Measurements from ENCODE around the gene FAM24B. TPM values are rescaled to one million over a fixed set of nuclear protein-coding genes. Genes with fewer than 3 reads are reported as not detected.
A peak's percentile ranks its signal among the peaks of the same experiment; 100 is the strongest.

The FAM24B gene
- total and polyA plus RNA-seq, 5 donors from 2014 or later: 5.5 to 17.2 (median 10.6) TPM

DNA sequence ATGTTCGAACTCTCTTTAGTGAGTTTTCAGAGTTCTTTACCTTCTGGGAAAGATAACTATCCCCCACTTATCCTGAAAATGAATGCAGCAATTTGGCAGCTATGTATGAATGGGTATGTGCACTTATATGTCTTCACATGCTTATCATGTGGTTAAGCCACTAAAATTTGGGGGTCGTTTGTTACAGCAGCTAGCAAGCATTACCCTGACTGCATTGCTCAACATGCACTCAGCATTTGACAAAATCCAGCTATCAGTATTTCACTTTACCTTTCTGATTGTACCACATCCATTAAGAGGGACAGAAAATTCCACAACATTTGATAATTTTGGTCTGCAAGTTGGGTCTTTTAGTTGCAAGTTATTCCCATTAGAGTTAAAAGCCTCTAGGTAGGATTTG is 43.5 kb downstream of the FAM24B start:
- H3K27ac Mint-ChIP-seq: no peak overlapping the region
- no peak overlapping the region for H3K4me3 Mint-ChIP-seq
- Histone ChIP-seq H3K9me3 (ENCODE audit: control insufficient read depth in 2 of 2, low read length in 2 of 2) (no peaks in the 10 kb centered on the region), H3K4me1 (ENCODE audit: control insufficient read depth, insufficient read depth, low read length, poor library complexity, severe bottlenecking) (no peaks in the 10 kb centered on the region), H3K27me3 (ENCODE audit: control insufficient read depth, insufficient read depth, low read length) (no peaks in the 10 kb centered on the region), H3K36me3 (ENCODE audit: control insufficient read depth, insufficient read depth, low read length) (peaks cover 34% of the 10 kb centered on the region), H3K4me3 (ENCODE audit: low read depth, low read length) (no peak overlapping the region), H3K27ac (ENCODE audit: insufficient read depth, low read length, poor library complexity, severe bottlenecking) (no peak overlapping the region)
- peaks cover 52% of the 10 kb centered on the region for H3K36me3 Mint-ChIP-seq
- peaks cover 0 to 4% (median 0%) of the 10 kb centered on the region in 7 donors for H3K9me3 Mint-ChIP-seq
- ATAC-seq (ENCODE audit: low read depth in 2 of 2) (no peak), DNase-seq (no peak)
- H3K4me1 Mint-ChIP-seq: no peaks in the 10 kb centered on the region
- H3K27me3 Mint-ChIP-seq: no peaks in the 10 kb centered on the region

DNA sequence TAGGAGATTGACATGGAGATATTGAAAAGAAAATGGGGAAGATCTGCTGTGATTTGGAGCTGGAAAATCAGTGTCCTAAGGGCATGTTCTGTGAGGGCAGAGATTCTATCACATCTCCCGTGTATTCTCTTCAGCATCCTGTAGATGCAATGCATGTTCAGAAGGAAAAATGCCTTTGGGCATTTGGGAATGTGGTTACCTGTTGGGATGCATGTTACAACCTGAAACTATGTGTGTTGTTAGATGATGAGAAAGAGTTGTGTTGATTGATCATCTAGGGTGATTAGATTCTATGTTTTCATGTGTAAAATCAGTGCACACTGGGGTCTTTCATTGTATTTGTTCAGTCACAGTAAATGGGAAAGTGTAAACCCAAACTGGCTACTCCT is 48.4 kb downstream of the FAM24B start:
- no peak overlapping the region for H3K27ac Mint-ChIP-seq
- Histone ChIP-seq H3K9me3 (ENCODE audit: control insufficient read depth in 2 of 2, low read length in 2 of 2) (no peaks in the 10 kb centered on the region), H3K36me3 (ENCODE audit: control insufficient read depth, insufficient read depth, low read length) (peaks cover 19% of the 10 kb centered on the region), H3K27ac (ENCODE audit: insufficient read depth, low read length, poor library complexity, severe bottlenecking) (no peak overlapping the region), H3K4me1 (ENCODE audit: control insufficient read depth, insufficient read depth, low read length, poor library complexity, severe bottlenecking) (no peaks in the 10 kb centered on the region), H3K4me3 (ENCODE audit: low read depth, low read length) (no peak overlapping the region), H3K27me3 (ENCODE audit: control insufficient read depth, insufficient read depth, low read length) (peaks cover under 1% of the 10 kb centered on the region)
- no peak for ATAC-seq (ENCODE audit: low read depth in 2 of 2)
- peaks cover 0 to 6% (median 0%) of the 10 kb centered on the region in 7 donors for H3K9me3 Mint-ChIP-seq
- peaks cover 10% of the 10 kb centered on the region for H3K27me3 Mint-ChIP-seq
- DNase-seq: no peak
- no peak overlapping the region for H3K4me3 Mint-ChIP-seq
- H3K36me3 Mint-ChIP-seq: peaks cover 24% of the 10 kb centered on the region
- no peaks in the 10 kb centered on the region for H3K4me1 Mint-ChIP-seq

DNA sequence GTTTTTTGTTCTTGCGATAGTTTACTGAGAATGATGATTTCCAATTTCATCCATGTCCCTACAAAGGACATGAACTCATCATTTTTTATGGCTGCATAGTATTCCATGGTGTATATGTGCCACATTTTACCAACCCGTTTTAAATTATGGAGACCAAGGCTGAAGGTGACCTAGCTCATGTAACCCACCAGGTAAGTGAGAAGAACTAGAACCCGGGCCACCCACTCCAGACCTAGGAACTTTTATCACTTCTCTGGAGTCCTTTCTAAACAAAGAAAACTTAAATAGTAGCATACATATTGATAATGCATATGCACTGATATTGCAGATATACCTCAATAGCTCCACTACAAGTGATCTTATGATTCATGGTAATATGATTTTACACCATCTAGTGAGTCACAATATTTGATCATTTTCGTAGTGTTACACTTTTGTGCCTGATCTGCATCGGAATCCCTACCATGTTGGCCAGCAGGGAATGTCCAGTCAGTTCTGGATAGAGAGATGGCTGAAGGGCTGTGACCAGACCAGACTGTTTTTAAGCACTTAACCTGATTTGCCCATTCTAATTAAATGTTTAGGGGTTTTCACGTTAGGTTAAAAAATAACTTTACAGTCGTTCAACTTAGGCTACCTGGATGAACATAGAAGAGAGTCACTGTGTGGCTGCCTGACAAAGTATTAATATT is 49.0 kb downstream of the FAM24B start:
- H3K9me3 Mint-ChIP-seq: peaks cover 0 to 6% (median 0%) of the 10 kb centered on the region in 7 donors
- H3K36me3 Mint-ChIP-seq: peaks cover 22% of the 10 kb centered on the region
- DNase-seq: no peak
- H3K9me3 ChIP-seq (ENCODE audit: control insufficient read depth in 2 of 2, low read length in 2 of 2): no peaks in the 10 kb centered on the region
- H3K4me1 Mint-ChIP-seq: no peaks in the 10 kb centered on the region
- H3K27me3 ChIP-seq (ENCODE audit: control insufficient read depth, insufficient read depth, low read length): peaks cover 2% of the 10 kb centered on the region
- no peak overlapping the region for H3K27ac ChIP-seq (ENCODE audit: insufficient read depth, low read length, poor library complexity, severe bottlenecking)
- no peaks in the 10 kb centered on the region for H3K4me1 ChIP-seq (ENCODE audit: control insufficient read depth, insufficient read depth, low read length, poor library complexity, severe bottlenecking)
- H3K27ac Mint-ChIP-seq: no peak overlapping the region
- no peak for ATAC-seq (ENCODE audit: low read depth in 2 of 2)
- no peak overlapping the region for H3K4me3 ChIP-seq (ENCODE audit: low read depth, low read length)
- peaks cover 15% of the 10 kb centered on the region for H3K27me3 Mint-ChIP-seq
- no peak overlapping the region for H3K4me3 Mint-ChIP-seq
- peaks cover 16% of the 10 kb centered on the region for H3K36me3 ChIP-seq (ENCODE audit: control insufficient read depth, insufficient read depth, low read length)

DNA sequence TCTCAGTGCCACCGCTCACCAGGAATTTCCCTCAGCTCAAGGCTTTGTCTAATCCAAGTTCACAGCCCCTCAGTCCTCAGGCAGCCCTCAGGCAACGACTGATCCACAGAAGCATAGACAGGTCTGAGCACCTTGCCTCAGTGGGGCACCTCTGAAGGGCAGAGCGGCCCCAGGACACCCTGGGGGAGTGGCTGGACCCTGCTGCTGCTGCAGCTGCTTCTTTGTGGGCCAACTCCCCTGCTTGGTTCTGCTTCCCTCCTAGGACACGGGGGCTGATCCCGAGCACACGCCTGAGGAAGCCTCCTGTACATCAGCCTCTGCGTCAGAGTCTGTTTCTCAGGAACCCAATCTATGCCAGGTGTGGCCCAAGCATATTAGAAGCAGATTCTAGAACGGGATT is 49.9 kb downstream of the FAM24B start:
- Mint-ChIP-seq H3K27me3 (peaks cover 23% of the 10 kb centered on the region), H3K4me3 (no peak overlapping the region), H3K9me3 (peaks cover 0 to 6% (median 0%) of the 10 kb centered on the region in 7 donors), H3K27ac (no peak overlapping the region), H3K36me3 (peaks cover 17% of the 10 kb centered on the region), H3K4me1 (no peaks in the 10 kb centered on the region)
- DNase-seq (no peak), ATAC-seq (ENCODE audit: low read depth in 2 of 2) (no peak)
- Histone ChIP-seq H3K4me1 (ENCODE audit: control insufficient read depth, insufficient read depth, low read length, poor library complexity, severe bottlenecking) (no peaks in the 10 kb centered on the region), H3K36me3 (ENCODE audit: control insufficient read depth, insufficient read depth, low read length) (peaks cover 9% of the 10 kb centered on the region), H3K4me3 (ENCODE audit: low read depth, low read length) (no peak overlapping the region), H3K27me3 (ENCODE audit: control insufficient read depth, insufficient read depth, low read length) (peaks cover 5% of the 10 kb centered on the region), H3K9me3 (ENCODE audit: control insufficient read depth in 2 of 2, low read length in 2 of 2) (no peaks in the 10 kb centered on the region), H3K27ac (ENCODE audit: insufficient read depth, low read length, poor library complexity, severe bottlenecking) (no peak overlapping the region)

DNA sequence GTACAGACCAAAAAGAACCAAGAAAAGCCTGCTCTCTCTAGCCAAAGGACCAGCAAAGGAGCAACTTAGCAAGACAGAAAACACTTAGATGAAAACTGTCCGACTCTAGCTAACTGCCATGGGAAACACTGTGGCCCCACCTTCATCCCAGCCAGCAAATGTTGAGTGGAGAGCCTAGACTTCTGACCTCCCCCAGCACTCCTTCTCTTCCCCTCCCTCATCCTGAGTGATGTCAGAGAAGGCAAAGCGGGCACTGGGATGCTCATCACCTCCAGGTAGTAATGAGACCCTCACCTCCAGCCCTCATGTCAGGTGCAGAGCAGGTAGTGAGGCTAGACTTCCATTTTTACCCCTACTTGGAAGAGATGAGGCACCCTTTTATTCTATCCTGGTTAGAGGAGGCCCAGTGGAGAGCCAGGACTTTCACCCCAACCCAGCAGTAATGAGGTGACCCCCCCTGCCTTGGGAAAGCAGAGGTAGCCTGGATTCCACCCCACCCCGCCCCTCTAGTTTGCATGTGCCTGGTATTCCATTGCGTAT is 50.6 kb downstream of the FAM24B start:
- no peak overlapping the region for H3K4me3 ChIP-seq (ENCODE audit: low read depth, low read length)
- DNase-seq: no peak
- Mint-ChIP-seq H3K36me3 (peaks cover 17% of the 10 kb centered on the region), H3K27me3 (peaks cover 23% of the 10 kb centered on the region), H3K4me1 (no peaks in the 10 kb centered on the region), H3K9me3 (peaks cover 0 to 6% (median 0%) of the 10 kb centered on the region in 7 donors), H3K4me3 (no peak overlapping the region), H3K27ac (no peak overlapping the region)
- H3K36me3 ChIP-seq (ENCODE audit: control insufficient read depth, insufficient read depth, low read length): peaks cover 6% of the 10 kb centered on the region
- peaks cover 5% of the 10 kb centered on the region for H3K27me3 ChIP-seq (ENCODE audit: control insufficient read depth, insufficient read depth, low read length)
- no peak overlapping the region for H3K27ac ChIP-seq (ENCODE audit: insufficient read depth, low read length, poor library complexity, severe bottlenecking)
- ATAC-seq (ENCODE audit: low read depth in 2 of 2): no peak
- no peaks in the 10 kb centered on the region for H3K9me3 ChIP-seq (ENCODE audit: control insufficient read depth in 2 of 2, low read length in 2 of 2)
- H3K4me1 ChIP-seq (ENCODE audit: control insufficient read depth, insufficient read depth, low read length, poor library complexity, severe bottlenecking): no peaks in the 10 kb centered on the region

DNA sequence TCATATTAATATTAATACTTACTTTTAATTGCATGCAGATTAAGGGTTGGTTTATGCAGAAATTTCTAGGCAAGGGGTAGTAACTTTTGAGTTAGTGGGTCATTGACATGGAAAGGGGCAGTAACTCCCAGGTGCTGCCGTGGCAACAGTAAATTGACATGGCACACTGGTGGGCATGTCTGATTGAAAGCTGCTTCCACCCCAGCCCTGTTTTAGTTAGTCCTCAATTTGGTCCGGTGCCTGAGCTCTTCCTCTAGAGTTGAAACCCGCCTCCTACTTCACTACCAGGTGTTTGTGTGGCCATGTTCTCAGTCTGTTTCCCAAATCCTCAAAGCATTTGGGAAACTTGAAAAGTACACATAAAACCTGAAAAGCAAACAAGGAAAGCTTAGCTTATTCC is 52.1 kb downstream of the FAM24B start:
- H3K9me3 ChIP-seq (ENCODE audit: control insufficient read depth in 2 of 2, low read length in 2 of 2): no peaks in the 10 kb centered on the region
- H3K4me1 ChIP-seq (ENCODE audit: control insufficient read depth, insufficient read depth, low read length, poor library complexity, severe bottlenecking): no peaks in the 10 kb centered on the region
- DNase-seq (no peak), ATAC-seq (ENCODE audit: low read depth in 2 of 2) (no peak)
- Mint-ChIP-seq H3K27ac (no peak overlapping the region), H3K36me3 (peaks cover 12% of the 10 kb centered on the region), H3K27me3 (peaks cover 23% of the 10 kb centered on the region), H3K9me3 (peaks cover 0 to 6% (median 0%) of the 10 kb centered on the region in 7 donors), H3K4me3 (peak overlapping the region in 1 of 4 donors; percentile 7), H3K4me1 (no peaks in the 10 kb centered on the region)
- H3K27me3 ChIP-seq (ENCODE audit: control insufficient read depth, insufficient read depth, low read length): peaks cover 5% of the 10 kb centered on the region
- peaks cover 5% of the 10 kb centered on the region for H3K36me3 ChIP-seq (ENCODE audit: control insufficient read depth, insufficient read depth, low read length)
- H3K4me3 ChIP-seq (ENCODE audit: low read depth, low read length): no peak overlapping the region
- no peak overlapping the region for H3K27ac ChIP-seq (ENCODE audit: insufficient read depth, low read length, poor library complexity, severe bottlenecking)

DNA sequence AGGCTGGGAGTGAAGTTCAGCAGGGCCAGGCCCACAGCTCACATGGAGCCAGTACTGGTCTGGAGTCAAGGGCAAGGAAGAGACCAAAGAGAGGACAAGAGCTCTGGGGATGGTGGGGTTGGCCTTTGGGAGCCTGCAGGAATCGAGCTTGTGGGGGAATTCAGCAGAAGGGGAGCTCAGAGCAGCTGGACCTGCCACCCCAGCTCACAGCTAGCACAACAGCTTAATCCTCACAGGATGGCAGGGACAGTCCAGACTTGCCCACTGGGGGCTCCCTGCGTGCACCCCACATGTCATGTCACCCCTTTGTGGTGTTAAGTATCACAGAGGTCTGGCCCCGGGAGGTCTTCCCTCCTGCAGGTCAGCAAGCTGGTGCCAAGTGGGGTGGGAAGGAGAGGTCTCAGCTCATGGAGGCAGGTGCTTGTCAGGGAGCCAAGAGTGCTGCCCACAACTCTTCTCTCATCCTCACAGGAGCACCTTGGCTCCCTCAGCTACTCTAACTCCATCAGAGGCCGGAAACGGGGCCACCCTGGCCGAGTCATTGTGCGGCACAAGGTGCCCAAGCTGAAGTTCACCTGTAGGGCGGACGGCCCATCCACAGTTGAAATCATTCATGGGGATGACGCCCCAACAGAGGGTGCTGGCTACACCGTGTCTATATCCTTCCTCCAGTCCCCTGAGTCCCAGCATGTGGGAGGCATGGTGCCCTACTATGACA is 56.2 kb downstream of the FAM24B start:
- DNase-seq (no peak), ATAC-seq (ENCODE audit: low read depth in 2 of 2) (peak in 1 of 2 donors; percentile 34)
- Mint-ChIP-seq H3K4me1 (no peaks in the 10 kb centered on the region), H3K27ac (no peak overlapping the region), H3K9me3 (peaks cover 0 to 2% (median 0%) of the 10 kb centered on the region in 7 donors), H3K4me3 (no peak overlapping the region), H3K27me3 (peaks cover 34% of the 10 kb centered on the region), H3K36me3 (no peaks in the 10 kb centered on the region)
- Histone ChIP-seq H3K27me3 (ENCODE audit: control insufficient read depth, insufficient read depth, low read length) (peaks cover 17% of the 10 kb centered on the region), H3K4me1 (ENCODE audit: control insufficient read depth, insufficient read depth, low read length, poor library complexity, severe bottlenecking) (no peaks in the 10 kb centered on the region), H3K27ac (ENCODE audit: insufficient read depth, low read length, poor library complexity, severe bottlenecking) (no peak overlapping the region), H3K36me3 (ENCODE audit: control insufficient read depth, insufficient read depth, low read length) (no peaks in the 10 kb centered on the region), H3K9me3 (ENCODE audit: control insufficient read depth in 2 of 2, low read length in 2 of 2) (no peaks in the 10 kb centered on the region), H3K4me3 (ENCODE audit: low read depth, low read length) (no peak overlapping the region)
